ENCODE measurements around the gene CFAP157. TPM values are rescaled to one million over a fixed set of nuclear protein-coding genes. Genes with fewer than 3 reads are reported as not detected.

CFAP157 gene
- total and polyA plus RNA-seq, 8 donors: 0.14 to 7.6 (median 0.19) TPM; not detected in 3

GRCh38 chr9:127673234-127673633, 33.6 kb upstream of the CFAP157 start:
- H3K27me3 ChIP-seq: no peaks in the 10 kb centered on the region
- TF ChIP-seq POLR2AphosphoS5 (IDR thresholded peaks at IDR 0.05): no peak
- TF ChIP-seq POLR2A (IDR thresholded peaks at IDR 0.05): no peak
- no peak for TF ChIP-seq CTCF (IDR thresholded peaks at IDR 0.05)
- TF ChIP-seq EP300 (IDR thresholded peaks at IDR 0.05): no peak
- H3K4me3 ChIP-seq: no peak overlapping the region
- no peaks in the 10 kb centered on the region for H3K4me1 ChIP-seq
- H3K36me3 ChIP-seq: peaks cover 34 to 94% (median 88%) of the 10 kb centered on the region in 4 donors
- H3K27ac ChIP-seq: no peak overlapping the region
- no peak for DNase-seq
- 86 to 93% (median 90%) methylated on average over 7 of the region's 7 CpGs for WGBS, 5 donors
- intact Hi-C loops (cut with DNase I; ENCODE audit: low total_unique reads): no loop called here
- H3K9me3 ChIP-seq: no peaks in the 10 kb centered on the region

- TF ChIP-seq POLR2A (IDR thresholded peaks at IDR 0.05) (no peak), CTCF (IDR thresholded peaks at IDR 0.05) (no peak), POLR2AphosphoS5 (IDR thresholded peaks at IDR 0.05) (no peak), EP300 (IDR thresholded peaks at IDR 0.05) (no peak)
- WGBS, 5 donors: 92 to 95% (median 94%) methylated on average over 10 to 12 of the region's 12 CpGs
Measured at GRCh38 chr9:127676638-127677037, 30.1 kb upstream of the CFAP157 start.

GRCh38 chr9:127679506-127679905, 27.3 kb upstream of the CFAP157 start:
- intact Hi-C loops (cut with DNase I; ENCODE audit: low total_unique reads): no loop called here
- DNase-seq: no peak
- WGBS, 5 donors: 80 to 94% (median 88%) methylated on average over 2 of the region's 2 CpGs

More at GRCh38 chr9:127676638-127677037, 30.1 kb upstream of the CFAP157 start:
- H3K27me3 ChIP-seq: no peaks in the 10 kb centered on the region
- intact Hi-C loops (cut with DNase I; ENCODE audit: low total_unique reads): no loop called here
- H3K36me3 ChIP-seq: peaks cover 41 to 97% (median 92%) of the 10 kb centered on the region in 4 donors
- H3K4me3 ChIP-seq: no peak overlapping the region
- no peak for DNase-seq
- H3K4me1 ChIP-seq: no peaks in the 10 kb centered on the region
- H3K9me3 ChIP-seq: no peaks in the 10 kb centered on the region
- H3K27ac ChIP-seq: no peak overlapping the region

GRCh38 chr9:127680226-127680625, 26.6 kb upstream of the CFAP157 start:
- no peaks in the 10 kb centered on the region for H3K27me3 ChIP-seq
- TF ChIP-seq POLR2AphosphoS5 (IDR thresholded peaks at IDR 0.05) (no peak), EP300 (IDR thresholded peaks at IDR 0.05) (no peak), CTCF (IDR thresholded peaks at IDR 0.05) (no peak), POLR2A (IDR thresholded peaks at IDR 0.05) (no peak)
- H3K4me3 ChIP-seq: no peak overlapping the region
- H3K36me3 ChIP-seq: peaks cover 40 to 94% (median 92%) of the 10 kb centered on the region in 4 donors
- no peak overlapping the region for H3K27ac ChIP-seq
- H3K4me1 ChIP-seq: no peaks in the 10 kb centered on the region
- 89 to 92% (median 90%) methylated on average over 11 of the region's 11 CpGs for WGBS, 5 donors
- H3K9me3 ChIP-seq: no peaks in the 10 kb centered on the region
- intact Hi-C loops (cut with DNase I; ENCODE audit: low total_unique reads): no loop called here
- DNase-seq: no peak

More at GRCh38 chr9:127679506-127679905, 27.3 kb upstream of the CFAP157 start:
- TF ChIP-seq POLR2A (IDR thresholded peaks at IDR 0.05): no peak
- no peak for TF ChIP-seq POLR2AphosphoS5 (IDR thresholded peaks at IDR 0.05)
- TF ChIP-seq CTCF (IDR thresholded peaks at IDR 0.05): no peak
- no peak for TF ChIP-seq EP300 (IDR thresholded peaks at IDR 0.05)
- Histone ChIP-seq H3K27ac (no peak overlapping the region), H3K36me3 (peaks cover 40 to 98% (median 93%) of the 10 kb centered on the region in 4 donors), H3K4me1 (no peaks in the 10 kb centered on the region), H3K27me3 (no peaks in the 10 kb centered on the region), H3K4me3 (no peak overlapping the region), H3K9me3 (no peaks in the 10 kb centered on the region)

All from stomach (tissue), 9 donors.